ENCODE measurements around the gene ERICH2.
"Not testable (repeated sequence)": the region's sequence is repeated elsewhere in the genome, so short reads cannot be mapped to it uniquely, and the experiment has no call there.

Gene ERICH2, protein sequence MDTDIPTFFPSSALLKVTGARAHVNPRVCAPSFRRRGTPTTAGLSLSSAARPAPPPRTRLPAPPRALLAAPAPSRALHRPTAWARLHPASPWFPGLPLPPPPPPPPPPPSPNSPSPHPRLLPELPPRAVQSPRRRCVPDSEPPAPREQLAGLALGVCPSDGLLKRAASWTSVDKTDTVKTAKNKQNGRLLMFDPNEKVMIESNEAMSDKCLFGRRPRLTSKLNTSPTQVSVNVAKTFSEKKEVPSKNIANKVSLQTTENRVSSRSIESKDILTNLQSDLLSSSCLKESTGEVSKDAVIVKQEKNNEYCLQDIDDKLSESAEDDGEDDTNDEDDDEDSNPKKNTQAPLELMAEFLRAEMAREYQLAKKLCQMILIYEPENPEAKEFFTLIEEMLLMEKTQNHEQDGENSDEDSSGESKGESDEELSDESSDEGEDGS

DNA sequence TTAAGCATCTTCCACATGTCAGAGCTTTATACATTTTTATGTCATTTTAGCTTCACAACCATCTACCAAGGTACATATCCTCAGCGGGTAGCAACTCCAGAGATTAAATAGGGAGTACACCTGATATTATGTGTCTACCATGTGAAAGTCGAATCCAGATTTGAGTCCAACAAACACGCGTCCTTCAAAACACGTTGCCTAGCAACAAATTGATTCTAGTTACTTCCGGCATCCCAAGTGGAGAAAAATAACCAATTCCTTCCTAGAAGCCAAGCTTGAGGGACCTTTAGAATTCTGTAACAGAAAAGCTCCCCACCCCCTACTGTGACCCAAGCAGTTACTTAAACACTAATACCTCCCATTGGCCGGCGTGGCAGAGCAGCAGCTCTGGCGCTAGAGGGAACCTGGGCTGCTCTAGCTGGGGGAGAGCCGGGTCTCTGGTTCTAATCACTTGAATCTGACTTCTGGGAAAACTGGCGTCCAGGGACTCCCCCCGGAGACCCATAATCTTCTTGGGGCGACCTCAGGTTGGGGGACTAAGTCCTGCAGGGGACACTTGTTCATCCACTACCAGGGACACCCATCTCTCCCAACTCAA is at the start of gene ERICH2:
Gene ERICH2 (plus strand): TSS at position 371 of the 598 bp plus-strand sequence. CDS start 304 bp downstream, outside the sequence.
- DNase-seq = no peak

DNA sequence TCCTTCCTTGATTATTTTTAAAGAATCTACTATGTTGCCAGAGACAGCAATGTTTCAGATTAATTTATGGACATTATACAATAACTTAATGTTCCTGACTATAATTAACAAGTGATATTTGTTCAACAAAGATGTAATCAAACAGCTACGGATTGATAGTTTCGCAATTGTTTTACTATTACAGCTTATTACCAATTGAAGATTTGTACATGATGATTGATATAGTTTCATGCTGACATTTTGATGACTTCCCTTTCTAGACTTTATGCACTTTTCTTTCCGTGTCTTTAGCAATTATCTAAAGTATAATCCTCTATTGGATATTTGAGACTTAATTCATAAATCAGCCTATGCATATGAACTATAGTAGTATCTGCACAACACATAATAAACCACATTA is 48.5 kb upstream of the ERICH2 start:
- no peak for DNase-seq

DNA sequence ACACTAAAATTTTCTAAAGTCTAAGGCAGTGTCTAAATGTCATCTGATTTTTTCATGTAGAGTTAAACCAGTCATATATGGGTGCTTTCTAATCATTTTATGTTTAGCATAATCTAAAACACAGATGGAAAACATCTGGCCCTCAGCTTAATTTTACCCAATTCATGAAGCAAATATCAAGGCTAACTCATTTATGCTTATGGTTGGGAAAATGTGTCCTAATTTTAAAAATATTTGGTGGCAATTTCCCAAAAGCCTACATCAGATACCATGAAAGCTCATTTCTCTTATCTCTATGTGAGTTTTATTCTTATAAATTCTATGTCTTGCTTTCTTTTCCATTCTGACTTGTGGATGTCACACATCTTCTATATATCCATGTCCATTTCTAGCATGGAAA is 47.9 kb upstream of the ERICH2 start:
- DNase-seq = no peak

DNA sequence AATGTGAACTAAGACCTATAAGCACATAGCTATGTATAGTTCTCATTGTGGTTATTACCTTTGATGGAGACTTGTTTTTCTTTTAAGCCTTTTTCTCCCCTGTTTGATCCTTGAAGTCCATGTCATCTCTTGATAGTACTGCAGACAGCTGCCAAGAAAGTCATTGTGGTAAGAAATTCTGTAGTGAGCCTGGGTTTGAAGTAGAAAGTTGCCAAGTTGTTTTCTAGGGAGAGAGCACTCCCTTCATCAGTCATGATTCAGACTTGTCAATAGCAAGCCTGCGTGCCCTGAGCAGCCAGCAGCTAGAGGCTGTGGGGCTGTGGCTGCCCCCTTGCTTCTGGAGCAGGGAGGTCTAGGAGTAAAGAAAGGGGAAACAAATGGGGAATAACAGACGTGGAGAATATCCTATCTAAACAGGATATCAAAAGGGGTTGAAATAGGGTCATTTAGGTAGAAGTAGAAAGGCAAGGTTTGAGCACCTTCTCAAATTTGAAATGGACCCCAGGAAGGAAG is 46.7 kb upstream of the ERICH2 start:
- no peak for DNase-seq

- no peak for DNase-seq
Observed at GRCh38 chr2:170733798-170734600, 36.2 kb upstream of the ERICH2 start.

- not testable (repeated sequence) for DNase-seq
Observed at GRCh38 chr2:170734601-170735000, 35.6 kb upstream of the ERICH2 start.

DNA sequence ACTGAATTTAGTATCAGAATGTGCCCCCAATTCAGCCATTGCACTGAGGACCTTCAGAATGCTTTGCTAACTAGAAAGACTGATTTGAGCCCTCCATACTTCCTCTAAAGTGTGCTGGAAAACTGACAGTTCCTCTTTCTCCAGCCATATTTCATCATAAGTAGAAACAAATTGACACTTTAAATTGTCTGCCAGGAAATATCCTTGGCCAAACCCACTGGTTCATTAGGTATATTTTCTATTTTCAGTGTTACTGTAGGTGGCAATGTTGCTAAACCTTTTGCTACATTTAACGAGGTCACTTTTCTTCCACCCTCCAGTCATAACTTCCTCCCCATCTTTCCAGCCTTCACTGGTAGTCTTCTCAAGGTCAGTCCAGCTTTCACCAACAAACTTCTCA is 33.5 kb upstream of the ERICH2 start:
- DNase-seq = no peak

DNA sequence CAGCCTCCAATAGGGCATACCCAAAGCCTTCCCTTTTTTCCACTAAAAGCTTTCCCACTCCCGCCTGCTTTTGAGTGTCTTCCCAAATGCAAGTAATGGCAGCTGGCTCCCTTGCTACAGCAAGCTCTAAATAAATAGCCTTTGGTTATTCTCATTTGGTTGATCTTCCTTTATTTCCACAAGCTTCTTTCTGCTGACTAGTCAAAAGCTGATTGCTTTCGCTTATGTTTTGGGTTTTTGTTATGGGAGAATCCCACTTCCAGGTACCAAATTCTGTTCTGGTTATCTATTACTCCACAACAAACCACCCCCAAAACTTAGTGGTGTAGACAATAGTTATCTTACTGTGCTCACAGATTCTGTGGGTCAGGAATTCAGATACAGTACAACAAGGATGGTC is 32.8 kb upstream of the ERICH2 start:
- DNase-seq = no peak

DNA sequence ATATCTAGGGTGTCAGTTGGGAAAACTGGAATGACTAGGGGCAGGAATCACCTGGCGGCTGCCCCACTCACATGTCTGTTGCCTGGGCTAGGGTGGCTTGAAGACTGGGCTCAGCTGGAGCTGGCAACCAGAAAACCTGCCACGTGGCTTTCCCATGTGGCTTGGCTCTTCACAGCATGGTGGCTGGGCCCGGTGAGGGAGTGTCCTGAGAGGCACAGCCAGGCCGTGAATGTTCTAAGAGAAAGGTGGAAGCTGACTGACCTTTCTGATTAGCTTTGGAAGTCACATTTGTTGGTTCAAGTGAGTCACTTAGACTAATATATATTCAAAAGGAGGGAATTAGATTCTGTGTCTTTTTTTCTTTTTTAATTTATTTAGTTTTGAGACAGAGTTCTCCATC is 32.4 kb upstream of the ERICH2 start:
- DNase-seq = no peak

DNA sequence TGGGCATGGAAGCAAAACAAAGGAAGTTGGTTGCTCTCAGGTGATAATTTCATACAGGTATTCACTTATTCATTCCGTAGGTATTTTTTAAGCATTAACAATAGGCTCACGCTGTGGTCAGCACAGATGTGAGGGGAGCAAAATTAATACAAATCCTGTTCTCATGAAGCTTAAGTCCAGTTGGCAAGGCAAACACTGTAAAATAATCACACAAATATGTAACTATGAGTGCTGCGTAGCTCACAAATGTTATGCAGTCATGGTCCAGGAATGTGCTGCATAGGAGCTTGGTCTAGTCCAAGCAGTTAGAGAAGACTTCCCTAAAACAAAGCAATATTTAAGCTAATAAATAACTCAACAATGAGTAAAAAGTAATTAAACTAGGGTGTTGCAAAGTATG is 31.1 kb upstream of the ERICH2 start:
- no peak for DNase-seq

GRCh38 chr2:170739507-170740046 is 30.6 kb upstream of the ERICH2 start:
- no peak for DNase-seq

GRCh38 chr2:170740660-170741059 is 29.5 kb upstream of the ERICH2 start:
- no peak for DNase-seq

- no peak for DNase-seq
Observed at GRCh38 chr2:170742000-170742399, 28.2 kb upstream of the ERICH2 start.

GRCh38 chr2:170742896-170743529 is 27.2 kb upstream of the ERICH2 start:
- DNase-seq = no peak

DNA sequence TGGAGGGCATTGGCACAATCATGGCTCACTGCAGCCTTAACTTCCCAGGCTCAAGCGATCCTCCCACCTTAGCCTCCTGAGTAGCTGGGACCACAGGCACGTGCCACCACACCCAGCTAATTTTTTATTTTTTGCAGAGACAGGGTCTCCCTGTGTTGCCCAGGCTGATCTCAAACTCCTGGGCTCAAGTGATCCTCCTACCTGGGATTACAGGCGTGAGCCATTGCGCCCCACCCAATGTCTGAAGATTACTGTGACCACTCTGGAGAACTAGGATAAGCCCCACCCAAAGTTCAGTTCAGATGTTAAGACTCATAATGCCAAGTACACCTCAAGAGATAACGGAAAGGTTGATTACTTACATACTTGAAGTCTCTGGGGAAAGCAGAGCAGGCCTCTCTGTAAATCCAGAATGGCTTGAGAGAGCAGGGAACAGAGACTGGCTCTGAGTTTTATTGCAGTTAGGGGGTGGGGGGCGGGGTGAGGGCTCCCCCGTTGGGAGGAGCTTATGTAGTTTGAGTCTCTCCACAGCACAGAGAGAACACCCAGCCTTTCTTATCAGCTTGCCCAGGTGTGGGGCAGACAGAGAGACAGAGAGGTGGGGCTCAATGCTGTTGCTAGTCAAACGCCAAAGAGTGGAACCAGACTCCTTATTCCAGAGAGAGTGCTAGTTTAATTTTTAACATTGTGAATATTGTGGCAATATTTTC is 26.5 kb upstream of the ERICH2 start:
- DNase-seq = no peak

DNA sequence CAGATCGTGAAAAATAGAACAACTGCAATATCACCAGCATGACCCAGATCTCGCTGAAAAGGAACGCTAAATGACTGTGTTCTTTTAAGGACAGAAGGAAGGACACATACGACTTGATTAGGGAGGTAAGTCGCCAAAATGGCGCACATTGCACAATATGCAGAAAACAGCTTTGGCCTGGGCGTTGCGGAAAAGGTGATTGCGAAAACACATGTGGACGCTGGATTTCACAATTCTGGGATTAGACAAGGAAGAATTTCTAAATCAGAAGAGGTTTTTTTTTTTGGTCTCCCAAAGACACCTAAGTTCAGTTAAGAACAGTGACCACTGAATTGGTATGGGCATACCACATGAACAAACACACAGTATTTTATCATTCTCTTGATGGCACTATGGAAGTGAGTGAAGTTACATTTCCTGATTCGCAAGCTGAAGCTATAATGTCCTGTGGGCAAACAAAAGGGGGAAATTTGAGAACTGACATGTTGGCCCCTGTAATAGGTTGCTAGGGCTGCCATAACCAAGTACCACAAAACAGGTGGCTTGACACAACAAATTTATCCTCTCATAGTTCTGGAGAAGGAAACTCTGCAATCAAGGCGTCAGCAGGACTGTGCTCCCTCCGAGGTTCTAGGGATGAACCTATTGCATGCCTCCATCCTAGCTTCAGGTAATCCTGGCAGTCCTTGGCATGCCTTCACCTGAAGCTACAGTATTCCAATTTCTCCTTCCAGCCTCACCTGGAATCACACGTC is 25.8 kb upstream of the ERICH2 start:
- no peak for DNase-seq

DNA sequence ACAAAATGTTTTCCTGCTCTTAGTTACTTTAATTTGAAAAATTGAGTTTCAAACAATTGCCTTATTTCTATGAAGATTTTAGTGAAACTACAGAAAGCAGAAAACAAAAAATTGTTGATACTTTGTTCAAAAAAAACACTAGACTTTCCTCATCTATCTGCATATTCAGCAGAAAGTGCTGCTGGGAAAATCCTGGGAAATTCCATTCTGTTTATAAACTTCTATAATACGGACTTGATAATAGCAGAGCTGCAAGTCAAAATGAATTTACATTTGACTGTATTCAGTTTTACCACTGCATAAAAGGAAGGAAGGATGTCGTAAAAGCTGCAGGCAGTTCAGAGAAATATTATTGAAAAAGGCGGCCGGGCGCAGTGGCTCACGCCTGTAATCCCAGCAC is 24.9 kb upstream of the ERICH2 start:
- no peak for DNase-seq

DNA sequence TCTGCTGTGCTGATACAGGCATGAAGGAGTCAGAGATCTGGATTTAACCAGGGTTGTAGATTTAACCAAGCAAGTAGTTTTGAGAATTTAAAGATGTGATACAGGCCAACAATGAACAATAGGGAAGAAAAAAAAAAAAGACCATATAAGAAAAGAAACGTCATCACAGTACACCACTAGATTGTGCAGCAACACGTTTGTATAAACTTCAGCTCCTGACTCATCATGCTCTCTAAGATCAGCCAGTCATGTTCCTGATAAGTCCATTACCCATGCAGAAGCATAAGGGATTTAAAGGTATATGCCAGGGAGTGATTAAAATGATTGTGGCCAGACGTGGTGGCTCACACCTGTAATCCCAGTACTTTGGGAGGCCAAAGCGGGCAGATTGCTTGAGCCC is 22.3 kb upstream of the ERICH2 start:
- DNase-seq = no peak

GRCh38 chr2:170751555-170751954 is 18.6 kb upstream of the ERICH2 start:
- DNase-seq = not testable (repeated sequence)

DNA sequence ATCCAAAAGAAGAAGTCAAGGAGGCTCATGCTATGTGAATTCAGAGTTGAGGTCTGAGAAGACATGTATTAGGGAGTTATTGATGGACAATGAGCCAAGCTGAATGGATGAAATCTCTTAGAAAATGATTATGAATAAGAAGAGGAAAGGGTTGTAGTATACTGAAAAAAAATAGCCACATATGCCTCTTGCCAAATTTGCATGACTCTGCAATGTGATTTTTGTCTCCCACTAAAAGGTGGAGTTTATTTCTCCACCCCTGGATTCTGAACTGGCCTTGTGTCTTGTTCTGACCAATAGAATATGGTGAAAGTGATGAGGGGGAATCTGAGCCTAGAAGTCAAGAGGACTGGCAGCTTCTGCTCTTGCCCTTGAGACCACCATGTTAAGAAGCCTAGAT is 8.6 kb upstream of the ERICH2 start:
- no peak for DNase-seq

DNA sequence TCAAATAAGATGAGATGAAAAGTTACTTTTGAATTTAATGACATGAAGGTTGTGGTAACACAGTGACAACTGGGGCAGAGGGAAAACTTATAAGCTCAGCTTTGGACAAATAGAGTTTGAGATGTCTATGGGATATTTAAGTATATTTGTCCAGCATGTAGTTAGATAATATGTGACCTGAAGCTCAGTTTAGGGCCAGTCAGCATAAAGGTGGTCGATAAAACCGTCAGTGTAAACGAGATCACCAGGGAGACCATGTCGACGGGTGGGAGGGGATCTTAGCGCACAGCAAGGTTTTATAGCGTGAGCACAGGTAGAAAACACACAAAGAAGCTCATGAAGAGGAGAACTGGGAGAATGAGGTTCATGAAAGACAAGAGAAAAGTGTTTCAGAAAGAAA is 7.4 kb upstream of the ERICH2 start:
- DNase-seq = no peak
